Heart right ventricle (tissue), 16 donors: ENCODE measurements around the gene MKKS. TPM values are rescaled to one million over a fixed set of nuclear protein-coding genes. Genes with fewer than 3 reads are reported as not detected.
A peak's percentile ranks its signal among the peaks of the same experiment; 100 is the strongest.

Experiments
- ATAC-seq, 8 donors: fragments of 200-7000 bp; cut with Tn5 transposase; one replicate each; pipeline ENCODE4 v1.9.1; 2020; ENCODE audit warnings: mild to moderate bottlenecking in 8 of 8, moderate library complexity in 8 of 8, moderate number of reproducible peaks in 1 of 8
- DNase-seq, 2 donors: peaks; one replicate each; pipeline ENCODE4 v3.0.0-alpha.2; 2020
- H3K27ac ChIP-seq, 10 donors: fragments of 200-600 bp; sonication (generic) in 2 of 10; one replicate each; pipeline versions ENCODE4 v1.5.0 to v1.8.0; 2020 to 2022; ENCODE audit warnings: mild to moderate bottlenecking in 3 of 10
- H3K27me3 ChIP-seq, 7 donors: fragments of 200-600 bp; one replicate each; pipeline ENCODE4 v1.8.0; 2021 to 2022; ENCODE audit warnings: mild to moderate bottlenecking in 2 of 7
- H3K36me3 ChIP-seq, 9 donors: fragments of 200-600 bp; sonication (generic) in 1 of 9; one replicate each; pipeline versions ENCODE4 v1.5.0 to v1.8.0; 2020 to 2022; ENCODE audit warnings: mild to moderate bottlenecking in 2 of 9
- H3K4me1 ChIP-seq, 9 donors: fragments of 200-600 bp; sonication (generic) in 1 of 9; one replicate each; pipeline versions ENCODE4 v1.5.0 to v1.8.0; 2020 to 2022; ENCODE audit warnings: mild to moderate bottlenecking in 4 of 9
- H3K4me3 ChIP-seq, 10 donors: fragments of 200-600 bp; sonication (generic) in 2 of 10; one replicate each; pipeline versions ENCODE4 v1.5.0 to v1.8.0; 2020 to 2022; ENCODE audit warnings: mild to moderate bottlenecking in 7 of 10, moderate library complexity in 2 of 10
- H3K9me3 ChIP-seq, 11 donors: fragments of 200-600 bp in 10 of 11; sonication (generic) in 2 of 11; one replicate each; pipeline versions ENCODE4 v1.5.0 to v1.8.0; 2013 to 2022; ENCODE audit warnings: mild to moderate bottlenecking in 2 of 11, control low read depth in 1 of 11, moderate library complexity in 1 of 11
- CTCF ChIP-seq, 9 donors: fragments of 200-600 bp; sonication (generic) in 2 of 9; IDR thresholded peaks; one replicate each; pipeline versions ENCODE4 v1.5.0 to v1.8.0; 2021 to 2022; ENCODE audit warnings: antibody characterized with exemption in 9 of 9, mild to moderate bottlenecking in 5 of 9, moderate library complexity in 1 of 9
- WGBS, 2 donors: extraction: QIAGEN DNeasy Blood & Tissue Kit; methylation state at CpG; one replicate each; pipeline ENCODE4 v1.1.7; 2013; ENCODE audit warnings: inconsistent platforms in 1 of 2; 5-methylcytosine and 5-hydroxymethylcytosine counted together
- intact Hi-C, 10 donors: fragments of 100-400 bp; cut with DNase I; formaldehyde crosslinking; loops; one replicate each; pipeline versions ENCODE4 v1.11.1 to v1.14.2; 2022
- long read RNA-seq, 3 donors: library from polyadenylated mRNA; unstranded; transcript quantifications; one replicate each; pipeline ENCODE4 v2.0.0, GENCODE V29; 2020 to 2021
- polyA plus RNA-seq, 2 donors: library from polyadenylated mRNA; stranded (reverse); fragments of 200-250 nt; gene quantifications; one replicate each; pipeline ENCODE4 v1.2.3, GENCODE V29; 2013
- total RNA-seq, 10 donors: library from RNA; stranded (reverse); fragmentation: NEBNext Ultra II Directional in 3 of 10; extraction: Animal tissue kit (Norgen Biotek cat#: 25700) in 3 of 10; gene quantifications; one replicate each; pipeline versions ENCODE4 v1.2.1 to v1.2.4, GENCODE V29; 2021 to 2023
- donor health status: Arrhythmogenic right ventricular cardiomyopathy.
- donor health status: ischemic (EF 13 %, LVEDD 7.1; RV severe dilation, severe dysfunction).
- donor health status: healthy with polysubstance abuse.
- donor health status: DM: no; HTN: yes; CAD: no.
- donor health status: DM: no; HTN: no; CAD: no.
- donor health status: ischemic (EF 25% LVEDD 6.9; RV normal size, moderate dysfunction).
- donor health status: ischemic (EF 25% LVEDD 5.7; RV mildly dilated, moderate dysfunction).
- donor health status: healthy.
- donor health status: DM: yes; HTN: yes; CAD: no.
- donor health status: Ischemic cardiomyopathy.
- donor health status: ischemic (EF 35%, LVEDD 5.7; RV mildly dilated, moderate dysfunction).
- donor health status: nonischemic (EF 11% LVEDD 7.7; RV severe dilation, severe dysfunction).
- donor health status: DM: yes; HTN: yes; CAD: no.
- donor health status: PGD.
- donor health status: ischemic (EF 29% LVEDD 5.4; RV normal size, mild dysfunction).
- donor health status: nonischemic (EF 23%, LVEDD 6.1; RV moderate dilation, normal function).

The MKKS gene
- 10 to 100 TPM; 14.1 to 30.7 (median 19.4) TPM for total RNA-seq
- 10 to 100 TPM; 13.6 to 24.8 TPM for polyA plus RNA-seq
- long read RNA-seq, donor 1, full-length matches to known transcripts = 73 of 122 reads
- long read RNA-seq, donor 1, partial matches to known transcripts = 38 of 122 reads
- long read RNA-seq, donor 1, other reads (novel, unspliced or antisense) = 11 of 122 reads
- long read RNA-seq, donor 2, full-length matches to known transcripts = 60 of 118 reads
- long read RNA-seq, donor 2, partial matches to known transcripts = 48 of 118 reads
- long read RNA-seq, donor 2, other reads (novel, unspliced or antisense) = 10 of 118 reads
- long read RNA-seq, donor 3, full-length matches to known transcripts = 204 of 244 reads
- long read RNA-seq, donor 3, partial matches to known transcripts = 21 of 244 reads
- long read RNA-seq, donor 3, other reads (novel, unspliced or antisense) = 19 of 244 reads

- DNase-seq (peak; percentile 94), ATAC-seq (peak; percentile 88 to 95 (median 89))
- Histone ChIP-seq H3K27me3 (no peaks in the 10 kb centered on the region), H3K36me3 (no peaks in the 10 kb centered on the region), H3K27ac (peak within 1 kb of the TSS; percentile 54 to 97 (median 94)), H3K9me3 (no peaks in the 10 kb centered on the region), H3K4me1 (peaks cover 6 to 54% (median 46%) of the 10 kb centered on the region in 9 donors), H3K4me3 (peak within 1 kb of the TSS; percentile 51 to 94 (median 86))
- peak in 3 of 9 donors; percentile 19 to 36 (median 23) for TF ChIP-seq CTCF (IDR thresholded peaks at IDR 0.05)
- intact Hi-C loops = loop anchor here in 2 of 10 donors (5.0 to 10.0 kb wide), 2 partner anchors 77 to 1461 kb away; no protein-coding TSS in a partner anchor
- 0% methylated on average over 73 of the region's 73 CpGs for WGBS, 2 donors
These were observed at the start of gene MKKS for GRCh38 chr20:10433623-10434466. Gene MKKS, minus strand, starts transcription at chr20:10434222. Its CDS starts 20,708 bp downstream, at chr20:10413514.

- H3K27me3 ChIP-seq = no peaks in the 10 kb centered on the region
- no peak for TF ChIP-seq CTCF (IDR thresholded peaks at IDR 0.05)
- no peaks in the 10 kb centered on the region for H3K36me3 ChIP-seq
- peaks cover 0 to 15% (median 0%) of the 10 kb centered on the region in 9 donors for H3K4me1 ChIP-seq
- H3K4me3 ChIP-seq = no peak overlapping the region
- no peaks in the 10 kb centered on the region for H3K9me3 ChIP-seq
- intact Hi-C loops = no loop called here
- no peak for ATAC-seq
- no peak for DNase-seq
- H3K27ac ChIP-seq = no peak overlapping the region
- WGBS, 2 donors = 87 to 91% methylated on average over 2 of the region's 2 CpGs
These were observed 49.7 kb upstream of the MKKS start for GRCh38 chr20:10483691-10484090.

GRCh38 chr20:10481676-10482075 lies 47.7 kb upstream of the MKKS start:
- intact Hi-C loops = no loop called here
- Histone ChIP-seq H3K36me3 (no peaks in the 10 kb centered on the region), H3K9me3 (no peaks in the 10 kb centered on the region), H3K27me3 (no peaks in the 10 kb centered on the region), H3K4me1 (peaks cover 0 to 5% (median 0%) of the 10 kb centered on the region in 9 donors), H3K4me3 (no peak overlapping the region), H3K27ac (no peak overlapping the region)
- ATAC-seq (no peak), DNase-seq (no peak)
- 68 to 73% methylated on average over 5 of the region's 5 CpGs for WGBS, 2 donors
- TF ChIP-seq CTCF (IDR thresholded peaks at IDR 0.05) = no peak

- no peak for ATAC-seq
- Histone ChIP-seq H3K27me3 (no peaks in the 10 kb centered on the region), H3K27ac (no peak overlapping the region), H3K4me3 (no peak overlapping the region), H3K9me3 (no peaks in the 10 kb centered on the region), H3K4me1 (peaks cover 0 to 33% (median 18%) of the 10 kb centered on the region in 9 donors), H3K36me3 (no peaks in the 10 kb centered on the region)
- TF ChIP-seq CTCF (IDR thresholded peaks at IDR 0.05) = no peak
- WGBS, 2 donors = 90 to 92% methylated on average over 4 of the region's 4 CpGs
- intact Hi-C loops = loop anchor here in 2 of 10 donors (10.0 kb wide), 2 partner anchors 176 to 1066 kb away; no protein-coding TSS in a partner anchor
- DNase-seq = no peak
These were observed 44.9 kb upstream of the MKKS start for GRCh38 chr20:10478930-10479329.
